Transverse colon (tissue), 4 donors: ENCODE measurements around the gene L3MBTL4.

Source experiments
- CTCF ChIP-seq, 5 experiments: fragments of 200-600 bp in 3 of 5; fragments of 450-650 bp in 2 of 5; sonication (generic) in 3 of 5; IDR thresholded peaks; 1 replicate in 2 of 5; 2 replicates in 3 of 5; pipeline ENCODE4 v1.5.1; 2016 to 2017; ENCODE audit warnings: antibody characterized with exemption in 5 of 5, inconsistent platforms in 3 of 5, mild to moderate bottlenecking in 2 of 5, moderate library complexity in 1 of 5
- POLR2A ChIP-seq: fragments of 450-650 bp; IDR thresholded peaks from one replicate; pipeline ENCODE4 v1.6.1; 2016; ENCODE audit warnings: antibody characterized with exemption, mild to moderate bottlenecking, moderate library complexity
- POLR2AphosphoS5 ChIP-seq, 3 donors: sonication (generic); formaldehyde crosslinking; IDR thresholded peaks; one replicate each; pipeline ENCODE4 v1.6.1; 2016; ENCODE audit warnings: antibody characterized with exemption in 3 of 3

- TF ChIP-seq POLR2A (no peak), POLR2AphosphoS5 (IDR thresholded peaks at IDR 0.05) (no peak), CTCF (IDR thresholded peaks at IDR 0.05) (no peak)
These were observed 444.7 kb downstream of the L3MBTL4 start for GRCh38 chr18:5969989-5970403.
